ENCODE results near the gene CALML5. TPM values are rescaled to one million over a fixed set of nuclear protein-coding genes. Genes with fewer than 3 reads are reported as not detected.

CALML5 gene
- total RNA-seq, 1 experiment from 2014 or later: not detected

DNA sequence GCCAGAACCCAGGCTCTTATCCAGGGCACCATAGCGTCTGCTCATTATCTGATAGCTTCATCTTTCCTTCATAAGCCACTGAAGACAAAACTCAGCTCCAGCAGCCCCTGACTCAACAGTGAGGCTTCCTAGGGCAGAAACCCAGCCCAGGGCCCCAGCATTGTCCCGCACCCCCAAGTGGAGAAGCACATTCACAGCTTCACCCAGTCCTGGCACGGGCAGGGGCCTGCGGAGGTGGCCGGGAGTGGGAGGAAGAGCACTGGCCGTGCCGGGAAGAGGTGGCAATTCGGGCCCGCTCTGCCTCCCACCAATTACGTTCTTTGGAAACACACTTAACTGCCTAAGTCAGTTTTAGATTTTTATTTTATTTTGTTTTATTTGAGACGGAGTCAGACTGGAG is 10.3 kb upstream of the CALML5 start (continued):
- TF ChIP-seq ZBTB43 (CRISPR knock-in tag; IDR thresholded peaks at IDR 0.05): no peak

GRCh38 chr10:5509236-5509635 is 9.9 kb upstream of the CALML5 start:
- no peak overlapping the region for H3K27ac Mint-ChIP-seq
- H3K27me3 Mint-ChIP-seq (ENCODE audit: low read depth): no peaks in the 10 kb centered on the region; the same call in 1 of the 2 replicates
- no peaks in the 10 kb centered on the region for H3K9me3 Mint-ChIP-seq
- no peaks in the 10 kb centered on the region for H3K36me3 Mint-ChIP-seq
- DNase-seq (ENCODE audit: low spot score) (no peak), ATAC-seq (no peak)
- no peak overlapping the region for H3K4me3 Mint-ChIP-seq
- H3K4me1 Mint-ChIP-seq: peaks cover 21% of the 10 kb centered on the region
- ChIA-PET POLR2A (no interaction called here), CTCF (no interaction called here)
- TF ChIP-seq TEAD4 (CRISPR knock-in tag; IDR thresholded peaks at IDR 0.05): no peak
- TF ChIP-seq NR3C1 (CRISPR knock-in tag; conservative IDR thresholded peaks at IDR 0.05; ENCODE audit: low read depth): no peak
- no peak for TF ChIP-seq MAX (CRISPR knock-in tag; IDR thresholded peaks at IDR 0.05)
- no peak for TF ChIP-seq ARID4B (CRISPR knock-in tag; IDR thresholded peaks at IDR 0.05; ENCODE audit: borderline replicate concordance)
- TF ChIP-seq SOX15 (CRISPR knock-in tag; IDR thresholded peaks at IDR 0.05): no peak
- no peak for TF ChIP-seq IRF2 (CRISPR knock-in tag; IDR thresholded peaks at IDR 0.05; ENCODE audit: borderline replicate concordance, low read depth)
- TF ChIP-seq ZNF671 (CRISPR knock-in tag; IDR thresholded peaks at IDR 0.05): no peak
- TF ChIP-seq, protein P1, sequence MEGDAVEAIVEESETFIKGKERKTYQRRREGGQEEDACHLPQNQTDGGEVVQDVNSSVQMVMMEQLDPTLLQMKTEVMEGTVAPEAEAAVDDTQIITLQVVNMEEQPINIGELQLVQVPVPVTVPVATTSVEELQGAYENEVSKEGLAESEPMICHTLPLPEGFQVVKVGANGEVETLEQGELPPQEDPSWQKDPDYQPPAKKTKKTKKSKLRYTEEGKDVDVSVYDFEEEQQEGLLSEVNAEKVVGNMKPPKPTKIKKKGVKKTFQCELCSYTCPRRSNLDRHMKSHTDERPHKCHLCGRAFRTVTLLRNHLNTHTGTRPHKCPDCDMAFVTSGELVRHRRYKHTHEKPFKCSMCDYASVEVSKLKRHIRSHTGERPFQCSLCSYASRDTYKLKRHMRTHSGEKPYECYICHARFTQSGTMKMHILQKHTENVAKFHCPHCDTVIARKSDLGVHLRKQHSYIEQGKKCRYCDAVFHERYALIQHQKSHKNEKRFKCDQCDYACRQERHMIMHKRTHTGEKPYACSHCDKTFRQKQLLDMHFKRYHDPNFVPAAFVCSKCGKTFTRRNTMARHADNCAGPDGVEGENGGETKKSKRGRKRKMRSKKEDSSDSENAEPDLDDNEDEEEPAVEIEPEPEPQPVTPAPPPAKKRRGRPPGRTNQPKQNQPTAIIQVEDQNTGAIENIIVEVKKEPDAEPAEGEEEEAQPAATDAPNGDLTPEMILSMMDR (IDR thresholded peaks at IDR 0.05): no peak
- TF ChIP-seq E2F4 (CRISPR knock-in tag; IDR thresholded peaks at IDR 0.05; ENCODE audit: borderline replicate concordance, low read depth): no peak
- TF ChIP-seq ATF2 (CRISPR knock-in tag; IDR thresholded peaks at IDR 0.05; ENCODE audit: borderline replicate concordance, low read depth): no peak

DNA sequence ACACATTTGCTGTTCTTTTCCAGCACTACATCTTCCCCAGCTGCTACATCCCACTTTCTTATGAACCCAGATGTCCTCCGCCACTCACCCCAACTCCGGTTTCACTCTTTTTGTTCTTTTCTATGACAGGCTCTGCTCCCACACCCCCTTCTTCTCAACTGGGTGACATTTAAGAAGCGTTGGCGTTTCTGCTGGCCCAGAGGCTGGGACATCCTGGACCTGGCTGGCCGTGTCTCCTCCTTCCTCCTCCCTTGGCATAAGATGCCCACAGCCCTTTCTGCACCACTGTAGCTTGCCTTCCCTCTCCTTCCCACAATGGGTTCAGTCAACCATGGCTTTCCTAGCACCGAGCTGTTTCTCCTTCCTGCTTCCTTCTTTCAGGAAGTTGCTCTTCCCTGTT is 9.4 kb upstream of the CALML5 start:
- ChIA-PET POLR2A (no interaction called here), CTCF (no interaction called here)
- Mint-ChIP-seq H3K9me3 (no peaks in the 10 kb centered on the region), H3K27ac (no peak overlapping the region), H3K4me3 (no peak overlapping the region), H3K4me1 (peaks cover 21% of the 10 kb centered on the region), H3K36me3 (no peaks in the 10 kb centered on the region), H3K27me3 (ENCODE audit: low read depth) (no peaks in the 10 kb centered on the region; the same call in 1 of the 2 replicates)
- DNase-seq (ENCODE audit: low spot score) (no peak), ATAC-seq (no peak)
- TF ChIP-seq E2F5 (CRISPR knock-in tag; IDR thresholded peaks at IDR 0.05) (no peak), CREM (CRISPR knock-in tag; IDR thresholded peaks at IDR 0.05) (no peak), MXD4 (CRISPR knock-in tag; IDR thresholded peaks at IDR 0.05; ENCODE audit: borderline replicate concordance) (no peak), ZNF232 (CRISPR knock-in tag; IDR thresholded peaks at IDR 0.05) (no peak), USF1 (CRISPR knock-in tag; IDR thresholded peaks at IDR 0.05) (no peak), ZBTB21 (CRISPR knock-in tag; IDR thresholded peaks at IDR 0.05; ENCODE audit: borderline replicate concordance) (no peak), FOXP1 (CRISPR knock-in tag; IDR thresholded peaks at IDR 0.05; ENCODE audit: borderline replicate concordance) (no peak), ETV6 (CRISPR knock-in tag; IDR thresholded peaks at IDR 0.05) (no peak)
- TF ChIP-seq, protein P2, sequence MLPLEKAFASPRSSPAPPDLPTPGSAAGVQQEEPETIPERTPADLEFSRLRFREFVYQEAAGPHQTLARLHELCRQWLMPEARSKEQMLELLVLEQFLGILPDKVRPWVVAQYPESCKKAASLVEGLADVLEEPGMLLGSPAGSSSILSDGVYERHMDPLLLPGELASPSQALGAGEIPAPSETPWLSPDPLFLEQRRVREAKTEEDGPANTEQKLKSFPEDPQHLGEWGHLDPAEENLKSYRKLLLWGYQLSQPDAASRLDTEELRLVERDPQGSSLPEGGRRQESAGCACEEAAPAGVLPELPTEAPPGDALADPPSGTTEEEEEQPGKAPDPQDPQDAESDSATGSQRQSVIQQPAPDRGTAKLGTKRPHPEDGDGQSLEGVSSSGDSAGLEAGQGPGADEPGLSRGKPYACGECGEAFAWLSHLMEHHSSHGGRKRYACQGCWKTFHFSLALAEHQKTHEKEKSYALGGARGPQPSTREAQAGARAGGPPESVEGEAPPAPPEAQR (CRISPR knock-in tag; IDR thresholded peaks at IDR 0.05): no peak

Data from WTC11 (cell line).